Measurements from ENCODE around the gene CEBPZ. TPM values are rescaled to one million over a fixed set of nuclear protein-coding genes. Genes with fewer than 3 reads are reported as not detected.
"Not testable (repeated sequence)": the region's sequence is repeated elsewhere in the genome, so short reads cannot be mapped to it uniquely, and the experiment has no call there.

Gene CEBPZ
- total RNA-seq, 2 experiments from 2014 or later, result 61.4 to 65.0 TPM

- Mint-ChIP-seq H3K4me1 (ENCODE audit: low read depth) (peaks cover 25% of the 10 kb centered on the region), H3K27me3 (ENCODE audit: low read depth) (no peaks in the 10 kb centered on the region), H3K36me3 (ENCODE audit: low read depth) (peaks cover 72% of the 10 kb centered on the region), H3K27ac (no peak overlapping the region), H3K9me3 (peaks cover 31% of the 10 kb centered on the region), H3K4me3 (no peak overlapping the region)
- CTCF ChIA-PET, result interaction anchor here (1.0 kb wide), 1 partner anchor 9 kb away, joined by 4 read pairs; no protein-coding TSS in a partner anchor
- no peak for DNase-seq
- intact Hi-C loops (cut with micrococcal nuclease), result loop anchor here (2.0 kb wide), 1 partner anchor 15 kb away; the partner anchor contains the start of gene CEBPZOS
These were observed 19.5 kb downstream of the CEBPZ start for GRCh38 chr2:37211939-37212338.

GRCh38 chr2:37211212-37211611 lies 20.2 kb downstream of the CEBPZ start:
- peaks cover 28% of the 10 kb centered on the region for H3K4me1 Mint-ChIP-seq (ENCODE audit: low read depth)
- intact Hi-C loops (cut with micrococcal nuclease), result loop anchor here (2.0 kb wide), 1 partner anchor 14 kb away; the partner anchor contains the start of gene CEBPZOS
- no peaks in the 10 kb centered on the region for H3K27me3 Mint-ChIP-seq (ENCODE audit: low read depth)
- CTCF ChIA-PET, result interaction anchor here (1.0 kb wide), 1 partner anchor 8 kb away, joined by 4 read pairs; no protein-coding TSS in a partner anchor
- no peak for DNase-seq
- no peak overlapping the region for H3K4me3 Mint-ChIP-seq
- H3K36me3 Mint-ChIP-seq (ENCODE audit: low read depth), result peaks cover 74% of the 10 kb centered on the region
- H3K9me3 Mint-ChIP-seq, result peaks cover 36% of the 10 kb centered on the region
- H3K27ac Mint-ChIP-seq, result no peak overlapping the region

DNA sequence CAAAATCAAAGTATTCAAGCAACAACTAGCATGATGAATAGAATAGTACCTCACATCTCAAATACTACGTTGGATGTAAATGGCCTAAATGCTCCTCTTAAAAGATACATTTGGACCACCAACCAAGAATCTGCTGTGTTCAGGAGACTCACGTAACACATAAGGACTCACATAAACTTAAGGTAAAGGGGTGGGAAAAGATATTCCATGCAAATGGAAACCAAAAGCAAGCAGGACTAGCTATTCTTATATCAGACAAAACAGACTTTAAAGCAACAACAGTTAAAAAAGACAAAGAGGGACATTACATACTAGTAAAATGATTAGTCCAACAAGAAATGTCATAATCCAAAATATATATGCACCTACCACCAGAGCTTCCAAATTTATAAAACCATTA lies 24.6 kb downstream of the CEBPZ start:
- DNase-seq; H3K4me3 Mint-ChIP-seq; H3K27me3 Mint-ChIP-seq (ENCODE audit: low read depth); intact Hi-C loops (cut with micrococcal nuclease); H3K27ac Mint-ChIP-seq: not testable (repeated sequence)
- Mint-ChIP-seq H3K9me3 (peaks cover 44% of the 10 kb centered on the region), H3K4me1 (ENCODE audit: low read depth) (peaks cover 33% of the 10 kb centered on the region), H3K36me3 (ENCODE audit: low read depth) (peaks cover 94% of the 10 kb centered on the region)
- CTCF ChIA-PET, result interaction anchor here (0.6 kb wide), 1 partner anchor 737 kb away, joined by 10 read pairs; no protein-coding TSS in a partner anchor

DNA sequence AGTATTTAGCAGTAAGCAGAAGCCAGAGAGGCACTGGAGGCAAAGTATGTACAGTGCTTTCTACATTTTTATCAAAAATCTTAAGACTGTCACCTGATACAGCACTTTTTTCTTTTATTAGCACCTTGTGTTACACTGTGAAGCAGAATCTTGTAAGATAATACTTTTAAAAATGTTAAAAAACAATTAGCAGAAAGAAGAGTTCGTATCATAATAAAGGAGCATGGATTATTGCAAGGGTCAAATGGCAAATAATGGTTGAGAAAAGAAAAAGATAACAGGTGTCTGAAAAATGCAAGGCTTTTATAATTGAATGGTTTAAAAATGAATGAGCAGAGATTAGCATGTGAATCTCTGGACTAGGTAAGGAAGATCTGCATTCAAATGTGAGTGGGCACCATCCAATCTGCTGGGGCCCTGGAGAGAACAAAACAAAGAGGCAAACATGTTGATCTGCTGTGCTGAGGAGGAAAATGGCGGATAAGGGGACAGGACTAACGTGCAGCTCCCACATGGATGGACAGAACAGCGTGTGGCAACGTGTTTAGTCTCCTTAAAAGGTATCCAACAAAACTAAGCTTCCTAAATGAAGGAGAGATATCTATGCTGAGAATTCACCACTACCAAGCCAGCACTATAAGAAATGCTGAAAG lies 25.6 kb downstream of the CEBPZ start:
- Mint-ChIP-seq H3K27ac (no peak overlapping the region), H3K36me3 (ENCODE audit: low read depth) (peaks cover 86% of the 10 kb centered on the region), H3K4me1 (ENCODE audit: low read depth) (peaks cover 34% of the 10 kb centered on the region), H3K9me3 (peaks cover 44% of the 10 kb centered on the region), H3K27me3 (ENCODE audit: low read depth) (no peaks in the 10 kb centered on the region), H3K4me3 (no peak overlapping the region)
- intact Hi-C loops (cut with micrococcal nuclease), result no loop called here
- DNase-seq, result no peak
- CTCF ChIA-PET, result interaction anchor here (0.6 kb wide), 1 partner anchor 736 kb away, joined by 10 read pairs; no protein-coding TSS in a partner anchor

DNA sequence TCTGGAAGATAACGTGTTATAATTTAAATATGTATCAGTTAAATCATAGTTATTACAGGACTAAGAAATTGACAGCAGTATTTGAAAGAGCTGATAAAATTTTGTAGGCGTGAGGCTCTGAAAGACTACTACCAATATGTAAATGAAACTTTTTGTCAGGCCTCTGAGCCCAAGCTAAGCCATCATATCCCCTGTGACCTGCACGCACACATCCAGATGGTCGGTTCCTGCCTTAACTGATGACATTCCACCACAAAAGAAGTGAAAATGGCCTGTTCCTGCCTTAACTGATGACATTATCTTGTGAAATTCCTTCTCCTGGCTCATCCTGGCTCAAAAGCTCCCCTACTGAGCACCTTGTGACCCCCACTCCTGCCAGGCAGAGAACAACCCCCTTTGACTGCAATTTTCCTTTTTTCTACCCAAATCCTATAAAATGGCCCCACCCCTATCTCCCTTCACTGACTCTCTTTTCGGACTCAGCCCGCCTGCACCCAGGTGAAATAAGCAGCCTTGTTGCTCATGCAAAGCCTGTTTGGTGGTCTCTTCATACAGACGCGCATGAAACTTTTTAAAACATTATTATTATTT lies 26.2 kb downstream of the CEBPZ start:
- Mint-ChIP-seq H3K27ac (peak overlapping the region; percentile 26), H3K9me3 (peaks cover 43% of the 10 kb centered on the region), H3K36me3 (ENCODE audit: low read depth) (peaks cover 83% of the 10 kb centered on the region), H3K4me1 (ENCODE audit: low read depth) (peaks cover 34% of the 10 kb centered on the region)
- H3K27me3 Mint-ChIP-seq (ENCODE audit: low read depth); CTCF ChIA-PET; H3K4me3 Mint-ChIP-seq; DNase-seq; intact Hi-C loops (cut with micrococcal nuclease): not testable (repeated sequence)

- H3K4me1 Mint-ChIP-seq (ENCODE audit: low read depth), result peaks cover 38% of the 10 kb centered on the region
- H3K9me3 Mint-ChIP-seq, result peaks cover 31% of the 10 kb centered on the region
- CTCF ChIA-PET, result interaction anchor here (1.7 kb wide), 1 partner anchor 8 kb away, joined by 4 read pairs; no protein-coding TSS in a partner anchor
- no peak for DNase-seq
- intact Hi-C loops (cut with micrococcal nuclease), result no loop called here
- no peak overlapping the region for H3K4me3 Mint-ChIP-seq
- H3K36me3 Mint-ChIP-seq (ENCODE audit: low read depth), result peaks cover 72% of the 10 kb centered on the region
- H3K27me3 Mint-ChIP-seq (ENCODE audit: low read depth), result no peaks in the 10 kb centered on the region
- peak overlapping the region; percentile 67 for H3K27ac Mint-ChIP-seq
These were observed 27.7 kb downstream of the CEBPZ start for GRCh38 chr2:37203708-37204107.

- intact Hi-C loops (cut with micrococcal nuclease), result no loop called here
- CTCF ChIA-PET, result no interaction called here
- Mint-ChIP-seq H3K9me3 (peaks cover 12% of the 10 kb centered on the region), H3K36me3 (ENCODE audit: low read depth) (peaks cover 53% of the 10 kb centered on the region), H3K4me3 (no peak overlapping the region), H3K27ac (peak overlapping the region; percentile 66), H3K27me3 (ENCODE audit: low read depth) (no peaks in the 10 kb centered on the region), H3K4me1 (ENCODE audit: low read depth) (peaks cover 35% of the 10 kb centered on the region)
- DNase-seq, result peak; percentile 13
These were observed 29.6 kb downstream of the CEBPZ start for GRCh38 chr2:37201766-37202165.

- no peaks in the 10 kb centered on the region for H3K27me3 Mint-ChIP-seq (ENCODE audit: low read depth)
- H3K36me3 Mint-ChIP-seq (ENCODE audit: low read depth), result peaks cover 49% of the 10 kb centered on the region
- H3K27ac Mint-ChIP-seq, result peak overlapping the region; percentile 66
These were observed 30.2 kb downstream of the CEBPZ start for GRCh38 chr2:37201208-37201607.

DNA sequence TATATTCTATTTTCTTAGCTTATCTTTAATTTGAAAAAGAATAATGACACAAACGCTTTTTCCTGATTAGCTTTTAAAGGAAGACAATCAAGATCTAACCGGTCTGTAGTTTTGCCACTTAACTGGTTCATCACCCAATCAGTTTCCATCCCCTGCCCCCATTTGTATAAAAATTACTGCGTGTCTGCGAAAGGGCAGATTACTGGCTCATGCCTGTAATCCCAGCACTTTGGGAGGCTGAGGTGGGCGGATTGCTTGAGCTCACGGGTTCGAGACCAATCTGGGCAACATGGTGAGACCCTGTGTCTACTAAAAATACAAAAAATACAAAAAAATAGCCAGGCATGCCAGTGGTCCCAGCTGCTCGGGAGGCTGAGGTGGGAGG lies 32.7 kb downstream of the CEBPZ start:
- Mint-ChIP-seq H3K36me3 (ENCODE audit: low read depth) (peaks cover 24% of the 10 kb centered on the region), H3K4me3 (no peak overlapping the region), H3K27me3 (ENCODE audit: low read depth) (no peaks in the 10 kb centered on the region), H3K9me3 (peaks cover 2% of the 10 kb centered on the region), H3K4me1 (ENCODE audit: low read depth) (peaks cover 32% of the 10 kb centered on the region), H3K27ac (peak overlapping the region; percentile 30)
- intact Hi-C loops (cut with micrococcal nuclease), result no loop called here
- DNase-seq, result no peak
- CTCF ChIA-PET, result no interaction called here

More at GRCh38 chr2:37201208-37201607, 30.2 kb downstream of the CEBPZ start:
- no peak overlapping the region for H3K4me3 Mint-ChIP-seq
- DNase-seq, result no peak
- intact Hi-C loops (cut with micrococcal nuclease), result no loop called here
- peaks cover 33% of the 10 kb centered on the region for H3K4me1 Mint-ChIP-seq (ENCODE audit: low read depth)
- CTCF ChIA-PET, result interaction anchor here (0.7 to 1.2 kb wide), 2 partner anchors 14 to 45 kb away, joined by 3 to 4 read pairs; no protein-coding TSS in a partner anchor
- H3K9me3 Mint-ChIP-seq, result peaks cover 8% of the 10 kb centered on the region

DNA sequence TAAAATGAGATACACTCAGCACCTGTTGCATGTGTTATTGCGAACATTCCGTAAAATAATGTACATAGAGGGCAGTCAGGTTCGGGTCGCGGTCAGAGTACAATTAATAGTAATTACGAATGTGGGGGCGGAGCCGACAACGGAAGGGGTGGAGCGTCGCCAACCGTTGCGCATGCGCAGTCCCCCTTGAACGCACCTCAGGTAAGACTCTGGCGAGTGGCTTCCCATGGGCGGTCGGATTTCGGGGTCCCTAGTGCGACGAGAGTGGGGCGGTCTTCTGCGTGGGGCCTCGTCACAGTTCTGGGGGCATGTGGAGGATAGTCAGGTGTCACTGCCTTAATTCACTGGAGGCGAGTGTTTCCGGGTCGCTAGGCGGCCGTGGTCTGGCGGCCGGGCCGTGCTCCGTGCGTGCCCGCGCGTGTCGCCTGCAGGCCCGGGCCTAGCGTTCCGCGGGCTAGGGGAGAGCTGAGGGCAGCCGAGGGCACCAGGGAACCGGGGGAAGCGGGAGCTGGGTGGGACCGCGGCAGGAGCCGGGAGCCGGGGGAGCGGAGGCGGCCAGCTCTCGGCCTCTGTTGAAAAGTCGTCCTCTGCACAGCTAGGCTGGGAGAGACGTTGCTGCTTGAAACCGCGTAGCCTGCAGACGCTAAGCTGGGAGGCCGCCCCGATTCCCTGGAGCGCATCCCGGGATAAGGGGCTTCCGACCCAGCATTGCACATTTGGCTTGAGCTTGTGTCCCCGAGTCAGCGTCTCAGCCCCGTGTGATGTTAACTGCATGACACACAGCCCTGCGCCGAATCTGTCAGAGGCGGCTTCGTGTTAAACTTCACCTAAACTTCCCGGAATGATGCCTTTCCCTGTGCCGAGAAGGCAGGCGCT lies 34.8 kb downstream of the CEBPZ start, which contains the start of gene CEBPZOS:
Gene CEBPZOS, plus strand, starts transcription at position 177 of the 876 bp plus-strand sequence. CDS start 3,209 bp downstream, outside the sequence.
- Mint-ChIP-seq H3K36me3 (ENCODE audit: low read depth) (peaks cover 10% of the 10 kb centered on the region), H3K27ac (peak within 1 kb of the TSS; percentile 97), H3K4me1 (ENCODE audit: low read depth) (peaks cover 23% of the 10 kb centered on the region), H3K27me3 (ENCODE audit: low read depth) (no peaks in the 10 kb centered on the region), H3K9me3 (no peaks in the 10 kb centered on the region), H3K4me3 (peak within 1 kb of the TSS; percentile 98)
- intact Hi-C loops (cut with micrococcal nuclease), result loop anchor here (1.0 to 2.0 kb wide), 7 partner anchors 14 to 230 kb away; partner anchors contain the start of genes CEBPZ, GPATCH11, HEATR5B and NDUFAF7
- DNase-seq, result peak; percentile 93
- CTCF ChIA-PET, result interaction anchor here (0.8 kb wide), 1 partner anchor 29 kb away, joined by 3 read pairs; no protein-coding TSS in a partner anchor

- Mint-ChIP-seq H3K27ac (peak overlapping the region; percentile 97), H3K4me1 (ENCODE audit: low read depth) (peaks cover 23% of the 10 kb centered on the region), H3K4me3 (peak overlapping the region; percentile 98)
- H3K36me3 Mint-ChIP-seq (ENCODE audit: low read depth); H3K27me3 Mint-ChIP-seq (ENCODE audit: low read depth); CTCF ChIA-PET; DNase-seq; H3K9me3 Mint-ChIP-seq: not testable (repeated sequence)
- intact Hi-C loops (cut with micrococcal nuclease), result loop anchor here (1.0 to 2.0 kb wide), 7 partner anchors 15 to 230 kb away; partner anchors contain the start of genes CEBPZ, GPATCH11, HEATR5B and NDUFAF7
These were observed 35.5 kb downstream of the CEBPZ start for GRCh38 chr2:37195862-37196319.

Data from activated naive CD4-positive, alpha-beta T cell treated with anti-CD3 and anti-CD28 coated beads for 36 hours (primary cell).